Stimulated activated CD4-positive, alpha-beta T cell treated with anti-CD3 and anti-CD28 coated beads, Interleukin-4, amount 100 ng/mL, for 24 hours (primary cell): ENCODE data around the gene DAPK1.
A peak's percentile ranks its signal among the peaks of the same experiment; 100 is the strongest.

Source experiments
- DNase-seq: peaks from one replicate; pipeline ENCODE4 v3.0.0-alpha.2; 2020

The DAPK1 gene

DNA sequence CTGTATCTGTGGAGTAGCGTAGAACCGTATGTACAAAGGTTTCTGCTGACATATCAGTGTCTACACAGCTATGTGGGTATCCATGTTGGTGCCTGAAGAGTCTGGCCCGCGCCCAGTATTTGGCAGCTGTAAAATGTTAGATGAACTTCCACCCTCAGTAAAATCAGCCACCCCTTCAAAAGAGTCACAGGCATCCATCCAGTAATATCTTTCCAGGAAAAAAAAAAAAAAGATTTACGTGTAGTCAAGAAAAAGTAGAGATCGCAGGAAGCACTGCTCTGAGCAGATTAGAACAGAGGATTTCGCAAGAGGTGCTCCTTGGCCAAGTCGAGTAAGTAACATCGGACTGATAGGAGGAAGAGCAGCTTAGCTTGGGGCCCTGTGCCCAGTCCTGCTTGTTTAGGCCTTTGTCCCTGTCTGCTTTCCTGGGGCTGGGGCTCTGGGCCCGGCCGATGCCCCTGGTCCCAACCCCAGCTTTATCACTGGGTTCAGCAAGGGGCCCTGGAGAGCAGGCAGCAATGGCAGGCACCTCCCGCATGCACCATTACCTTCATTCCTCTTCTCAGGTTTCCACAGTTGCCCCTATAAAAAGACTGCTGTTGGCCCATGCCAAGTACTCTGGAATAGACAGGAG is 21.2 kb downstream of the DAPK1 start:
- DNase-seq, result no peak

DNA sequence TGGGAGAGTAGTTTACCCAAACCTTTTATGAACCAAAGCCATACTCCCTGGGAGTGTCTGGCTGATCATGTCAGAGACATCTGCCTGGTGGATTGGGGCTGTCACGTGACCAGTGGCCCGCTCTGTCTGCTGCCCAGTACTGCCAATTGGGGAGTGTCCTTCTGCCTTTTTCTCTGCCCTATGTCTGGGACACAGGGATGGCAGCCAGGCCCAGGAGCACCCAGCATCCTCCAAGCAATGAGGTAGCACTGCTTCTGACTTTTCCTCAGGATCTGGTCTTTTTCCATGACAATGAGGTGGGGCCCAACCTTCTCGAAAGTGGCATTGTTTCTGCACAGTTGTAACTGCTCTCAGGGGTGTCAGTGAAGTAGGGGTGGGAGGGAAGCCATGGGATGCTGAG is 21.8 kb downstream of the DAPK1 start:
- DNase-seq, result no peak

DNA sequence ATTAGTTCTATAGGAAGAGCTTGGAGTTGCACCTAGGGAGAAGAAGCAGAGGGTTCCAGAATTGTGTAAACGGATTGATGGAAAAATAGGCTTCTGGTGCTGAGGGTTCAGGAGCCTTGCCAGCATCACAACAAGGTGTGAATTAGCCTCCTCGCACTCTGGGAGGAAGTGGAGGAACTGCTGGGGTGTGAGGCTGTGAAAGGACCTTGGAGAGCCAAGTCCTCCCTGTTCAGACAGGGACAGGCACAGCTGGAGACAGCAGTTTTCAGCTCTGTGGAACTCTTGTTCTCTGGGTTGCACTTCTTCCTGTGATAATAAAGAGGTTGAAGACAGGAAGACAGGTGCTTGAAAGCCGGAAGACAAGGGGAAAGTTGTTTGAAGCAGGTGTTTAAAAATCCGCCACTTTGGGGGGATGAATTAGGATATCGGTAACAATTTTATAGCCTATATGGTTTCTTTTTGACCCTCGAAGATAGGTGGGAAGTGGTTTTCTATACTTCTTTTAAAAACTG is 22.6 kb downstream of the DAPK1 start:
- no peak for DNase-seq

DNA sequence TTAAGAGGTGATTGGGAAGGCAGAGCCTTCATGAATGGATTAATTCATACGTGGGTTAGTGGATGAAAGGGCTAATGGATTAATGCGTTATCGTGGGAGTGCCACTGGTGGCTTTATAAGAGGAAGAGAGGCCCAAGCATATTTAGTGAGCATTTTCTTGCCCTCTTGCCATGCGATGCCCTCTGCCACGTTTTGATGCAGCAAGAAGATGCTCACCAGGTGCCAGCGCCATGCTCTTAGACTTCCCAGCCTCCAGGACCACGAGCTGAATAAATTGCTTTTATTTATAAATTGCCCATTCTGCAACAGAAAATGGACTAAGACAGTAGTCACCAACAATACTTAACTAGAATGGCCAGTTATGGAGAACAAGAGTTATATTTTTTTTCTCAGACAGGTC is 24.2 kb downstream of the DAPK1 start:
- no peak for DNase-seq

DNA sequence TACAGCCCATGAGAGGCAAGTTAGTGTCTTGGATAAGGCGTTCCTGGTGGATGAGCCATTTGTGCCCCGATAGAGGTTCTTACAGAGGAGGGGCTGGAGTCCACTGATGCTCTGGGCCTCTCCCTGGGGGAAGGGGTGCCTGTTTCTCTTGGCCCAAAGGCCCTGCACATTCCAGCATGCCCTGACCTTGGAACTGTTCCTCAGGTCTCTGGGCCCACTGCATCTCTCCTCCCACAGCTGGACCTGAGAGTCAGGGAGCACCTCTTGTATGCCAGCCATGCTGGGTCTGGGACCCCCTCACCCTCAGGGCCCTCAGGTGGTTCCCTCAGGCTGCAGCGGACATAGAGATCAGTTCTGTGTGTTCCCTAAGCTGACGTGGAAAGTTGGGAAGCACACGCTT is 26.4 kb downstream of the DAPK1 start:
- no peak for DNase-seq

DNA sequence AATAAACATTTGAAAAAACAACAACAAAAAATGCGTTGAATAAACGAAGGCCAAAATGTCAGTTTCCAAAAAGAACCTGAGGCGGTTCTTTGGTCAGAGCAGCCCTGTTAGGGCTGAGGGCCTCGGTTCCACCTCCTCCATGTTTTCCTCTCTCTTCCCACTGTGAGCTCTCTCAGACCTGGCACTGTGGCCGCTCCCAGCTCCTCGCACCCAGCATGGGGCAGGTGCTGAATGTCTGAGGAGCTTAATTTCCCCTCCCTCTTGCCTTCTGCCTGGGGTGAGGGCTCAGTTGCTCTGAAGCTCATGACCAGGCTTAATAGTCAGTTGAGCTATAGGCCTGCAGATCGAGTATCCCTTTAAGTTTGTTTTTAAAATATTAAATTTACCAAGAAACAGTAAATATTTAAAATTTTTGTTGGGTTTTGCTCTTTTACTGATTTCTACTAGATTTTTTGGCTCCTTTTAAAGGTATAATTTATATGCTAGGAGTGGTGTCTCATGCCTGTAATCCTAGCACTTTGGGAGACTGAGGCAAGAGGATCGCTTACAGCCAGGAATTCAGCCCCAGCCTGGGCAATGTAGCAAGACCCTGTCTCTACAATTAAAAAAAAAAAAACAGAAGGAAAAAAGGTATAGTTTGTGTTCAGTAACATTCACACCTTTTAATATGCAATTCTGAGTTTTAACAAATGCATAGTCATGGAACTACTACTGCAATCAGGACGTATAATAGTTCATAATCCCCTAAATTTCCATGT is 28.1 kb downstream of the DAPK1 start:
- DNase-seq, result no peak

DNA sequence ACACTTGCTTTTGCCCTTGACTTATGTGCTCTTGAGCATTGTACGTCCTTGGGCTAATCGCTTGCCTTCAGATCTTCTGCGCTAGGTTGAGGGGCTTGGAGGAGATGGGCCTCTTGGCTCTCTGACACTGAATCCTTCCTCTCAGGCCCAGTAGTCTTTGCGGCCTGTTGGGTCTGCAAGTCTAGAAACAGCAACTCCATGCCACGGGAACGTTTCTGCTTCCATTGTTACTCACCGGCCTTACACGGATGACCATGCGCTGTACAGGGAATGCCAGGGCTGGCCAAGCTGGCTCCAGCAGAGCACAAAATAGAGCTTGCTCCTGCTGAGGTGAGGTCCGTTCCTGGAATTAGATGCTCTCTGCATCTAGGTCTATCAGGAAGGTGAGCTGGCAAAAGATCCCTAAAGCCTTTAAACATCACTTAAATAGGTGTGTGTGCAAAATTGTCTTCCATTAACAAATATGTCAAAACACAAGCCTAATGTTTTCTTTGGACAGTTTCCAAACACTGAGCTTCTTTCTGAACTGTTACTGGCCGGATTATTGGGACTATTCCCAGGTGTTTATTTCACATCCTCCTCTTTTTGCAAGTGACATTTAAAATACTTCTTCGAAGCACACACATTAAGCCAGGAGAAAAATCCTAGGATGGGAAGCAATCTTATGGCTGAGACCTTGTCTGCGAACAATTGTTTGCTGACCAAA is 29.7 kb downstream of the DAPK1 start:
- DNase-seq, result no peak

DNA sequence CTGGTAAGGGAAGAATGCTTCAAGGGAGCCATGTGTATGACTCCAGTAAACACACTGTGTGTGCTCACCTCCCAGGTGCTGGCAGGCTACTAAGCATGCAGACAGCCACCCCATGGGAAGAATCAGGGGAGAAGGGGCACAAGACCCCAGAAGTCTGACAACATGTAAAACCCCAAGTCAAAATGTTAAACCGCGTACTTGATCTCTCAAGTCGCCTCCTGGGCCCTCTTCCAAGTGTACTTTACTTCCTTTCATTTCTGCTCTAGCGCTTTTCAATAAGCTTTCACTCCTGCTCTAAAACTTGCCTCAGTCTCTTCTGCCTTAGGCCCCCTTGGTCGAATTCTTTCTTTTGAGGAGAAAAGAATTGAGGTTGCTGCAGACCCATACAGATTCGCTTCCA is 31.3 kb downstream of the DAPK1 start:
- DNase-seq, result no peak

DNA sequence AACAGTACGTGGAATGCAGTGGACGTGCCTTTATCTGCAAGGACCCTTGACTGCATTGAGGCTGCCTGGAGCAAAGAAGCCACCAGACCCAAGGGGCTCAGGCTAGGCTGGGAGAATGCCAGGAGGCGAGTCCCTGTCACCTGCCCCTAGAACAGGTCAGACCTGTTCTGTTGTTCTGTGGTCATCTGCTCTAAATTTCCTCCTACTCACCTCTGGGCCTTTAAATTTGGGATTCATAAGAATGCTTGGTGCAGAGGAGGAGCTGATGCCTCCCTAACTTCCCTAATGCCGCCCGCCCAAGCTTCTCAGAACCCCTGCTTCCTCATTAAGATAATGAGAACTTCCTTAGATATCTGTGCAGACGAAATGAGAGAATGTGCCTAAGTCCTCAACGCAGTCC is 32.0 kb downstream of the DAPK1 start:
- DNase-seq, result no peak

DNA sequence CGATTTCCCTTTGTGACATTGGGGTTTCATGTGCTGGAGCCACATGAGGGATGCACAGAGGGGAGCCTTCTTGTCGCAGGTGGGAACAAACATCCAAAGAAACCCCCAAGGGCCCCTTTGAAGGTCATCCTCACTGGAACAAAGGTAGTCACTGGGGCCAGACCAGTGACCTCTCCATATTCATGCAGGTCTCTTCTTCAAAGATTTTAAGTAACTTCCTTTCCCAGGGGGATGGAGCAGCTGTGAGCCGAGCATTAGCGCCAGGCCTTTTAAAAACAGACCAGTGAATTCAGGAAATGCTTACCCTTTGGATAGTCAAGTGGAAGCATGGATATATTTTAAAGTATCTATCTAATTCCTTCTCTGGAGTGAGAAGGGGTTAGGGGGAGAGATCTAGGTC is 33.0 kb downstream of the DAPK1 start:
- no peak for DNase-seq

DNA sequence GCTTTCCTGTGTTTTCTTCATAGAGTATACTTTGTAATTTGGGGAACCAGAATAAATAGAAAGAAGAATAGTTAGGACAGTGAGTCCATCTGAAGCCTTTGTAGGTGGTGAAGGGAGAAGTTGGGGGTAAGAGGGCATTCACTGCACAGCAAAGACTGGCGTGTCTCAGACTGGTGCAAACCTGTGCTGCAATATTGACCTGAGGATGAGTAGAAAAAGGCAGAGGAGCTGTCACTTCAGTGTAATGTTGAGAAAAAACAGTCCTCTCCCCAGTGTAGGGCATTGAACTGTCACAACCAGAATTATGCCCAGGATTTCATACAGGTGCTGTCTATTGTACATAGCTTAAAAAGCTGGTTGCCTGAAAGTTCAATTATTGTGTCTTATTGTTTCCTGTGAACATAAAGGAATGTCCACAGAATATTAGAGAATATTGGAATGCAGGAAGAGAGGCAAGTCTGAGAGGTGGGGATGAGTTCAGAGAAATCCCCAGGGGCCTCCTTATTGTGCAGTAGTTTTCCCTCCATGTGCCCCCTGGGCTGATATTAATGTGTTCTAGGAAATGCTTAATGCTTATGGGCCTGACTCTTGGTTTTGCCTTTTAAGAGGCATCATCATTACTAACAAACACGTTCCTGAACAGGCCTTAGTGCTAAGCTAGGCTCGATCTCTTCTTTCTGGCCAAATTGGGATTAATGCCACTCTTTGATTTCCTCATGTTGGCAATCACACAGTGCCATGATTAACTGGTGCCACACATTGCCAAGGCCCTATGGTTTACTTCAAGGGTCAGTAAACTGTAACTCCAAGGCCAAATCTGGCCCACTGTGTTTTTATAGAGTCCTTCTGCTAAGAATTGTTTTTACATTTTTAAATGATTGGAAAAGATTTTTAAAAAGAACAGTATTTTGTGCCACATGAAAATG is 34.0 kb downstream of the DAPK1 start:
- no peak for DNase-seq

DNA sequence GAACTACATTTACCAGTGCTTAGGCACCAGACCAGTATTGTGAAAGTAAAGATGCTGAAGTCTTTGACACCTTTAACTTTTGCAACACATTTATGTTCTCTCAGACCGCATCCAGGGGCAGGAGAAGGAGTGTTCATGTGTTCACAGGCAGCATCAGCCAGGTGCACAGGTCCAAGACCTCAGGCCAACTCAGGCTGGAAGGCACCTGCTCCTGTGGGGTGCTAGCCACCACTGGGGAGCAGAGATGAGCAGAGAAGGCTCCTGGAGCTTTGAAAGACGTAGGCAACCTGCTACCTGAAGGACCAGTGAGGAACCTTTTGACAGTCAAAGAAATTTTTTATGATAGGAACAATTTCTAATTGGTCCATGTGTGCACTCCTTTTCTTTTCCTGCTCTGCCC is 35.6 kb downstream of the DAPK1 start:
- DNase-seq, result no peak

DNA sequence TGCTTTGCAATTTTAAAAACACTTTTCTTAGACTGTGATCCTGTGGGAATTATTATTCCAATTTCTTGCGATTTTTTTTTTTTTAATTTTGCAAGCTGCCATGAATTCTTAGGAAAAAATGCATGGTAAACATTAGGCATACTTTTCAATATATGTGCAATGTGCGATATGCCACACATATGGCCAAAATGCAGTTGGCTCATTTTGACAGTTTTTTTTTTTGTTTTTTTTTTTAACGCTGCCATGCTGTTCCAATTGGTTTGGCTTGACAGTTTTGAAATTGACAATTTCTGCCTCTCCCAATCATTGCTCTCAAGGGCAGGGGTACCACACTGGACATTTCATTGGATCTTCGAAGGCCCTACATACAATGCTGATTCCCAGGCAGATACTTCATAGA is 36.4 kb downstream of the DAPK1 start:
- DNase-seq, result no peak

DNA sequence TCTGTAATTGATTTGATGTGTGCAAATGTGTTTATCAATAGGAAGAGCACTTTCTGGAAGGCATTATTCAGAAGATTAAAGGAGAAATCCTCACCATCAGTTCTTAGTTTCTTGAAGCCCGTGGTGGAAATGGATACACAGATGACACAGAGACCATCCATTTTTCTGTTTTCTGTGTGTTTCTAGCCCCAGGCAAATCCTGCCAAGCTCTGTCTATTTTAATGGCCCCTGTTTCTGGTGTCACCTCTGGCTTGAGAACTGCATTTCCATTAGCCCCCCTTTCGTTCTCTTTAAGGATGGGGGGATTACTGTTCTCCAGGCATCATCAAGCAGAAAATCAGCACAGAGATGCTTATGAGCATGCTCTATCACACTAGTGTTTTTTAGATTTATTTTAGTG is 37.3 kb downstream of the DAPK1 start:
- DNase-seq, result no peak

DNA sequence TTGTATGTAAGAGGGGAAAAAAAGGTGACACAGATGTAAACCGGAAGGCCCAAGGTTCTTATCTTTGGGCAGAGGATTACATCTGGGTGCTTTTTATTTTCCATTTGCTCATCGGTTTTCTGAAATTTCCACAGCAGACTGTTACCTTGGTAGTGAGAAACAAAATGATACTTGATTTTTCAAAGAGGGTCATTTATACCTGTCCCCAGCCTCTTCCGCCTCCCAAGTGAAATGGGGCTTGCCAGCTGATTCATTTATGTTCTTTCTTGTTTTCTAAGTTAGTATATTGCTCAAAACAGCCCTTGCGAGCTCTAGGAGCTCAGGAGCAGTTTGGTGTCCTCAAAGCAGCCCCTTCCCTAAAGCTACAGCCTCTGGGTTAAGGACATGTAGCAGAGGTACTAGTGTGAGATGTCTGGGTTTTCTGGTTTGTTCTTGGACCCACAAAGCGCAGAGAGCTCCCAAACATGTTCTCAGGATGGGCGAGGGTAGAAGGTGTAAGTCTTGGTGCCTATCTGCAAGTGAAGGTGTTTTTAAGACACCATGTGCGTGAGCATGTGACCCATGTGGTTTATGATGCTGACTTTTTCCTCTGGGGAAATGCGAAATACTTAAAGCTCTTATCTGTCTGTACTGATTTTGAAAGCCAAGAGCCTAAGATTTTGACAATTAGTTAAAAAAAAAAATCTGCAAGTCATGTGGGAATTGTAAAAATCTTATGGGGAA is 38.3 kb downstream of the DAPK1 start:
- peak; percentile 8 for DNase-seq

DNA sequence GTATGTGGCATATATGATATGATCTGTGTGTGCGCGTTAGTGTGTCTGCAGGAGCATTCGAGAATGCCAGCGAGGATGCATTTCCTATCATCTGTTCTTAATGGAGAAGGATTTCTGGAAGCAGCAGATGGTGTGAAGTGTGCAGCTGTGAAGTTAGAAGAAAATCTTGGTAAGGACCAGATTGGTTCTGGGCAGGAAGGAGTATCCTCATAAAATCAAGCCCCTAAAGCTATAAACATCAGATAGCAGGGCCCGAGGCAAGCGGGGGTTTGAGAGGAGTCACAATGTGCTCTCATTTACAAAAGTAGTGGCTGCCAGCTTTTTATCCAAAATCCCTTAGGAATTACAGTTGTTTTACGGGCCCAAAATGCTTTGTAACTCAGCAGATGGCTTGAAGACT is 40.0 kb downstream of the DAPK1 start:
- DNase-seq, result no peak

DNA sequence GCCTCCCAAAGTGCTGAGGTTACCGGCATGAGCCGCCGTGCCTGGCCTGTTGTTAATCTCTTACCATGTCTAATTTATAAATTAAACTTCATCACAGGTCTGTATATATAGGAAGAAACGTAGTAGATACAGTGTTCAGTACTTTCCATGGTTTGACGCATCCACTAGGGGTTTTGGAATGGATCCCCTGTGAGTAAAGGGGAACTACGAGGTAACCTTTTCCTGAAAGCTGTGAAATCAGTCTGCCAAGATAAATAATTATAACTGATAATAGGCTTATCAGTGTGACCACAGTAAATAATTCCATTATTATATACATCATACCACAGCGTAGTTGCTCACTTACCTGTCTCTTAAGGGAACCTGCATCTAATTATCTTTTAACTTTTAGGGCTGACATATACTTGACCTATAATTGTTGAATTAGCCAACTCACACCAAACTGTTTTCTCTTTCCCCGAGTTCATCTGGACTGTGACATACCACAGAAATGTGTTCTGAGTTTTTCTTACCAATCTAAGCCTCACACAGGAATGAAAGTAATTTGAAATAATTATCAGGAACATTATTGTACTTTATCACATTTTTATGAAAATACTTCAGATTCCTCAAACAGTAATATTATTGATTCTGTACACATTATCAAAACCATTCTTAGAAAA is 42.9 kb downstream of the DAPK1 start:
- DNase-seq, result no peak

DNA sequence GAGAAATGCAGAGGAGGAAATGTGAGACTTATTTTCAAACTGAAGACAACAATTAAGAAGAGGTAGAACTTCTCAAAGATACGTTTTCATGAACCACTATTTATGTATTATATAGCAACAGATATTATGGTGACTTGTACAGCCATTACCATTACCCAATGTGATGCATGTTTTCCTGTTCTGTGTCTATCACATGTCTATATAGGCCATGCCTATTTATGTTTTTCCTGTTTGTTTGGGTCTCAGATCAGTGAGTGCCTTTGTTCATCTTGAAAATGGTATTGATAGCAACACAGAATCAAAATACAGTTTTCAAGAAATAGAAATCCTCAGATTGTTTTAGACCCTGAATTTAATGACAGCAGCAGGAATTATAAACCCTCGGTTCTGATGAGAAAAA is 44.0 kb downstream of the DAPK1 start:
- no peak for DNase-seq

DNA sequence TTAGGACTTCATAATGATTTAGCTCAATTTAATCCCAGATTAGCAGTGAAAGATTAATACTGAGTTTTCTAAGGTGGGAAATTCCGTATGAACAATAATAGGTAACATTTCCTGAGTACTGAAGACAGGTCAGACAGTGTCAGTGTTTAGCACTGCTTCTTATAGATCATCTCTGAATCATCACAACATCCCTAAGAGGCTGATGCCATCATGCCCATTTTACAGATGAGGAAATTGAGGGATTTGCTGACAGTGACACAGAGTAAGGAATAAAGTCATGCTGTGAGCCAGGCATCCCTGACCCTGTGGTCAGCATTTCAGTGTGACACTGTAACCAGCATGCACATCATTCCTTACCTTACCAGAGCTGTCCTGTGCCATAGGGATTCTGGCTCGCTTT is 44.5 kb downstream of the DAPK1 start:
- no peak for DNase-seq

DNA sequence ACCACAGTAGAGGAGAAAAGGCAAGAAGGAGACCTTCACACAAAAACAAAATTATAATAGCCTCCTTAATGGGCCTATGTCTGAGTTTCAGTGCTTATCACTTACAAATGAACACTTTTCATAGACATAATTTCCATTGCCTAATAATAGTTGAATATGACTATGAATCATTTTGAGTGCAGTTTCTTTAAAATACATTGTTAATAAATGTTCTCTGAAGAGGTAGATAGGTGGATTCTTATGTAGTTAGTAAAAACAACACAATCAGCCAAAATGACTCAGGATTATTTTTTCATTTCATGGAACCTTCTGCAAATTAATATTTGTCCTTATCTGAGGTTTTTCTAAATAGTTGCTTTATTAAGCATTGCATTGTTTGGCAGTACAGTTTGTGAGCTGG is 45.6 kb downstream of the DAPK1 start:
- DNase-seq, result no peak

DNA sequence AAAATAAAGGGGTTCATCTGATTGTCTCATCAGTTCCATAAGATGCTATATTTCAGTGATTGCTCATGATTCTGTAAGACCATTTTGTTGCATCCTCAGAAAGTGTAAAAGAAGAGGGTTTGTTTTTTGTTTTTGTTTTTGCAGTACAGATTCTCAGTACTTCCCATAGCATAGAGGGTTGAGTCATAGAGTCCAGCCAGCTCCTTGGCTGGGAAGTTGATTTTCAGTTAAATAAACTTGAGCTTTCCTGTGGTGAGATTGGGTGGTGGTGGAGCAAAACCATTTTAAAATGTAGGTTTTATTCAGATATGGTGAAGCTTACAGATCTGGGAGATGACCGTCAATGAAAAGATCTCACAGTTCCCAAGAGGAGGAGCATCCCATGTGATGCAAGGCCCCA is 48.2 kb downstream of the DAPK1 start:
- DNase-seq, result no peak

DNA sequence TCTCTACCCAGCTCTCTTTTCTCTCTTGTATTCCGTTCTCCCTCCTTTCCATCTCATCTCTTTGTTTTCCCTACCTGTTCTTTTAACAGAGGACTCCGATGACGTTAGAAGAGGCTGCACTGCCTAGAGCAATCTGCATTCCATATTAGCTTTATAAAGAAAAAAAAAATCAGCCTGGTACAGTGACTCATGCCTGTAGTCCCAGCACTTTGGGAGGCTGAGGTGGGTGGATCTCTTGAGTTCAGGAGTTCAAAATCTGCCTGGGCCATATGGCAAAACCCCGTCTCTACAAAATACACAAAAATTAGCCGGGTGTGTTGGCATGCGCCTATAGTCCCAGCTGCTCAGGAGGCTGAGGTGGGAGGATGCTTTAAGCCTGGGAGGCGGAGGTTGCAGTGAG is 49.0 kb downstream of the DAPK1 start:
- DNase-seq, result no peak
